Measurements from ENCODE around the gene NCEH1. TPM values are rescaled to one million over a fixed set of nuclear protein-coding genes. Genes with fewer than 3 reads are reported as not detected.

The NCEH1 gene
- total RNA-seq, 1 experiment from 2014 or later: 4.7 TPM

GRCh38 chr3:172625404-172625803, 85.5 kb downstream of the NCEH1 start:
- no peaks in the 10 kb centered on the region for H3K27me3 ChIP-seq (ENCODE audit: low read length)
- no peak overlapping the region for H3K4me3 ChIP-seq (ENCODE audit: low read length)
- H3K4me1 ChIP-seq (ENCODE audit: low read length): no peaks in the 10 kb centered on the region
- no peaks in the 10 kb centered on the region for H3K9me3 ChIP-seq (ENCODE audit: low read length)
- H3K4me2 ChIP-seq (ENCODE audit: low read depth, low read length, poor library complexity, severe bottlenecking): no peak overlapping the region
- no peaks in the 10 kb centered on the region for H3K79me2 ChIP-seq (ENCODE audit: low read length)
- H2AFZ ChIP-seq (ENCODE audit: low read length): no peak overlapping the region
- no peak overlapping the region for H3K9ac ChIP-seq (ENCODE audit: low read length)
- H3K9me2 ChIP-seq (replicated peaks; ENCODE audit: insufficient read depth, low read length): no peaks in the 10 kb centered on the region
- no peaks in the 10 kb centered on the region for H4K20me1 ChIP-seq (ENCODE audit: insufficient read depth, low read depth, low read length)
- no peak for DNase-seq
- H3K27ac ChIP-seq (ENCODE audit: low read length): no peak overlapping the region
- no peaks in the 10 kb centered on the region for H3K36me3 ChIP-seq (ENCODE audit: insufficient read depth, low read length)

GRCh38 chr3:172624999-172625398, 85.9 kb downstream of the NCEH1 start:
- Histone ChIP-seq H3K79me2 (ENCODE audit: low read length) (no peaks in the 10 kb centered on the region), H3K4me2 (ENCODE audit: low read depth, low read length, poor library complexity, severe bottlenecking) (no peak overlapping the region), H3K27ac (ENCODE audit: low read length) (no peak overlapping the region), H3K27me3 (ENCODE audit: low read length) (no peaks in the 10 kb centered on the region), H3K9me2 (replicated peaks; ENCODE audit: insufficient read depth, low read length) (no peaks in the 10 kb centered on the region), H3K9ac (ENCODE audit: low read length) (no peak overlapping the region), H2AFZ (ENCODE audit: low read length) (no peak overlapping the region), H3K4me3 (ENCODE audit: low read length) (no peak overlapping the region), H4K20me1 (ENCODE audit: insufficient read depth, low read depth, low read length) (no peaks in the 10 kb centered on the region), H3K9me3 (ENCODE audit: low read length) (no peaks in the 10 kb centered on the region), H3K36me3 (ENCODE audit: insufficient read depth, low read length) (no peaks in the 10 kb centered on the region), H3K4me1 (ENCODE audit: low read length) (no peaks in the 10 kb centered on the region)
- no peak for DNase-seq

- Histone ChIP-seq H3K4me2 (ENCODE audit: low read depth, low read length, poor library complexity, severe bottlenecking) (no peak overlapping the region), H3K36me3 (ENCODE audit: insufficient read depth, low read length) (no peaks in the 10 kb centered on the region), H3K9me3 (ENCODE audit: low read length) (no peaks in the 10 kb centered on the region), H3K4me3 (ENCODE audit: low read length) (no peak overlapping the region), H3K27ac (ENCODE audit: low read length) (no peak overlapping the region), H2AFZ (ENCODE audit: low read length) (0 out of 2 replicates have a peak overlapping the region, but pooled peaks have one; percentile 28), H3K27me3 (ENCODE audit: low read length) (no peaks in the 10 kb centered on the region), H3K9me2 (replicated peaks; ENCODE audit: insufficient read depth, low read length) (no peaks in the 10 kb centered on the region), H3K79me2 (ENCODE audit: low read length) (no peaks in the 10 kb centered on the region), H3K4me1 (ENCODE audit: low read length) (no peaks in the 10 kb centered on the region), H4K20me1 (ENCODE audit: insufficient read depth, low read depth, low read length) (no peaks in the 10 kb centered on the region), H3K9ac (ENCODE audit: low read length) (no peak overlapping the region)
- DNase-seq: peak; percentile 70
These were observed 87.8 kb downstream of the NCEH1 start for GRCh38 chr3:172622916-172623700.

- no peak overlapping the region for H3K4me2 ChIP-seq (ENCODE audit: low read depth, low read length, poor library complexity, severe bottlenecking)
These were observed 88.7 kb downstream of the NCEH1 start for GRCh38 chr3:172622156-172622555.

GRCh38 chr3:172617976-172618375, 92.9 kb downstream of the NCEH1 start:
- Histone ChIP-seq H3K27ac (ENCODE audit: low read length) (no peak overlapping the region), H3K4me2 (ENCODE audit: low read depth, low read length, poor library complexity, severe bottlenecking) (no peak overlapping the region), H3K4me1 (ENCODE audit: low read length) (no peaks in the 10 kb centered on the region), H3K36me3 (ENCODE audit: insufficient read depth, low read length) (no peaks in the 10 kb centered on the region), H3K9me3 (ENCODE audit: low read length) (no peaks in the 10 kb centered on the region), H3K4me3 (ENCODE audit: low read length) (no peak overlapping the region), H4K20me1 (ENCODE audit: insufficient read depth, low read depth, low read length) (no peaks in the 10 kb centered on the region), H3K9ac (ENCODE audit: low read length) (no peak overlapping the region), H3K9me2 (replicated peaks; ENCODE audit: insufficient read depth, low read length) (no peaks in the 10 kb centered on the region), H2AFZ (ENCODE audit: low read length) (no peak overlapping the region), H3K79me2 (ENCODE audit: low read length) (no peaks in the 10 kb centered on the region), H3K27me3 (ENCODE audit: low read length) (no peaks in the 10 kb centered on the region)
- DNase-seq: no peak

More at GRCh38 chr3:172622156-172622555, 88.7 kb downstream of the NCEH1 start:
- Histone ChIP-seq H3K36me3 (ENCODE audit: insufficient read depth, low read length) (no peaks in the 10 kb centered on the region), H3K79me2 (ENCODE audit: low read length) (no peaks in the 10 kb centered on the region), H2AFZ (ENCODE audit: low read length) (no peak overlapping the region), H3K4me3 (ENCODE audit: low read length) (no peak overlapping the region), H3K9ac (ENCODE audit: low read length) (no peak overlapping the region), H3K27me3 (ENCODE audit: low read length) (no peaks in the 10 kb centered on the region), H3K4me1 (ENCODE audit: low read length) (no peaks in the 10 kb centered on the region), H3K9me2 (replicated peaks; ENCODE audit: insufficient read depth, low read length) (no peaks in the 10 kb centered on the region), H3K27ac (ENCODE audit: low read length) (no peak overlapping the region), H3K9me3 (ENCODE audit: low read length) (no peaks in the 10 kb centered on the region), H4K20me1 (ENCODE audit: insufficient read depth, low read depth, low read length) (no peaks in the 10 kb centered on the region)
- no peak for DNase-seq

GRCh38 chr3:172617013-172617706, 93.7 kb downstream of the NCEH1 start:
- H3K4me2 ChIP-seq (ENCODE audit: low read depth, low read length, poor library complexity, severe bottlenecking): no peak overlapping the region
- H3K4me3 ChIP-seq (ENCODE audit: low read length): no peak overlapping the region
- H3K36me3 ChIP-seq (ENCODE audit: insufficient read depth, low read length): no peaks in the 10 kb centered on the region
- H2AFZ ChIP-seq (ENCODE audit: low read length): no peak overlapping the region
- H3K27me3 ChIP-seq (ENCODE audit: low read length): no peaks in the 10 kb centered on the region
- no peaks in the 10 kb centered on the region for H3K9me3 ChIP-seq (ENCODE audit: low read length)
- H3K79me2 ChIP-seq (ENCODE audit: low read length): no peaks in the 10 kb centered on the region
- H3K27ac ChIP-seq (ENCODE audit: low read length): no peak overlapping the region
- no peaks in the 10 kb centered on the region for H3K9me2 ChIP-seq (replicated peaks; ENCODE audit: insufficient read depth, low read length)
- no peaks in the 10 kb centered on the region for H4K20me1 ChIP-seq (ENCODE audit: insufficient read depth, low read depth, low read length)
- no peak for DNase-seq
- no peak overlapping the region for H3K9ac ChIP-seq (ENCODE audit: low read length)
- H3K4me1 ChIP-seq (ENCODE audit: low read length): no peaks in the 10 kb centered on the region

- Histone ChIP-seq H3K27me3 (ENCODE audit: low read length) (no peaks in the 10 kb centered on the region), H3K9ac (ENCODE audit: low read length) (no peak overlapping the region), H3K4me2 (ENCODE audit: low read depth, low read length, poor library complexity, severe bottlenecking) (no peak overlapping the region), H2AFZ (ENCODE audit: low read length) (no peak overlapping the region), H3K79me2 (ENCODE audit: low read length) (no peaks in the 10 kb centered on the region), H3K36me3 (ENCODE audit: insufficient read depth, low read length) (no peaks in the 10 kb centered on the region), H3K4me3 (ENCODE audit: low read length) (no peak overlapping the region), H3K27ac (ENCODE audit: low read length) (no peak overlapping the region), H3K4me1 (ENCODE audit: low read length) (no peaks in the 10 kb centered on the region), H3K9me3 (ENCODE audit: low read length) (no peaks in the 10 kb centered on the region), H3K9me2 (replicated peaks; ENCODE audit: insufficient read depth, low read length) (no peaks in the 10 kb centered on the region), H4K20me1 (ENCODE audit: insufficient read depth, low read depth, low read length) (no peaks in the 10 kb centered on the region)
- DNase-seq: no peak
These were observed 94.8 kb downstream of the NCEH1 start for GRCh38 chr3:172616031-172616461.

GRCh38 chr3:172615296-172615695, 95.6 kb downstream of the NCEH1 start:
- H3K36me3 ChIP-seq (ENCODE audit: insufficient read depth, low read length): no peaks in the 10 kb centered on the region
- H3K4me2 ChIP-seq (ENCODE audit: low read depth, low read length, poor library complexity, severe bottlenecking): no peak overlapping the region
- no peak overlapping the region for H3K4me3 ChIP-seq (ENCODE audit: low read length)
- no peak overlapping the region for H3K27ac ChIP-seq (ENCODE audit: low read length)
- no peak for DNase-seq
- H3K9me2 ChIP-seq (replicated peaks; ENCODE audit: insufficient read depth, low read length): no peaks in the 10 kb centered on the region
- H3K27me3 ChIP-seq (ENCODE audit: low read length): no peaks in the 10 kb centered on the region
- H3K4me1 ChIP-seq (ENCODE audit: low read length): no peaks in the 10 kb centered on the region
- no peaks in the 10 kb centered on the region for H3K9me3 ChIP-seq (ENCODE audit: low read length)
- no peaks in the 10 kb centered on the region for H4K20me1 ChIP-seq (ENCODE audit: insufficient read depth, low read depth, low read length)
- no peaks in the 10 kb centered on the region for H3K79me2 ChIP-seq (ENCODE audit: low read length)
- no peak overlapping the region for H2AFZ ChIP-seq (ENCODE audit: low read length)
- no peak overlapping the region for H3K9ac ChIP-seq (ENCODE audit: low read length)

Measured in Karpas-422 (cell line).